ENCODE measurements around the gene C6orf47. TPM values are rescaled to one million over a fixed set of nuclear protein-coding genes. Genes with fewer than 3 reads are reported as not detected.

Gene C6orf47
- total and polyA plus RNA-seq, 2 of the 13 experiments (the other 11 are each of a cell fraction or from before 2014, with no cell fraction given), result 1.7 to 18.1 TPM

- TF ChIP-seq SP1 (IDR thresholded peaks at IDR 0.05), result no peak
- TF ChIP-seq SP1 (CRISPR knock-in tag; IDR thresholded peaks at IDR 0.05), result peak; percentile 77
- TF ChIP-seq TOPORS (CRISPR knock-in tag; IDR thresholded peaks at IDR 0.05), result peak; percentile 86; the same call in 1 of the 2 replicates
- peak; percentile 82; the same call in 1 of the 2 replicates for TF ChIP-seq ZNF598 (CRISPR knock-in tag; IDR thresholded peaks at IDR 0.05; ENCODE audit: borderline replicate concordance)
- peak; percentile 32; the same call in 1 of the 2 replicates for TF ChIP-seq ZNF710 (CRISPR knock-in tag; IDR thresholded peaks at IDR 0.05; ENCODE audit: borderline replicate concordance)
- TF ChIP-seq, protein P1, sequence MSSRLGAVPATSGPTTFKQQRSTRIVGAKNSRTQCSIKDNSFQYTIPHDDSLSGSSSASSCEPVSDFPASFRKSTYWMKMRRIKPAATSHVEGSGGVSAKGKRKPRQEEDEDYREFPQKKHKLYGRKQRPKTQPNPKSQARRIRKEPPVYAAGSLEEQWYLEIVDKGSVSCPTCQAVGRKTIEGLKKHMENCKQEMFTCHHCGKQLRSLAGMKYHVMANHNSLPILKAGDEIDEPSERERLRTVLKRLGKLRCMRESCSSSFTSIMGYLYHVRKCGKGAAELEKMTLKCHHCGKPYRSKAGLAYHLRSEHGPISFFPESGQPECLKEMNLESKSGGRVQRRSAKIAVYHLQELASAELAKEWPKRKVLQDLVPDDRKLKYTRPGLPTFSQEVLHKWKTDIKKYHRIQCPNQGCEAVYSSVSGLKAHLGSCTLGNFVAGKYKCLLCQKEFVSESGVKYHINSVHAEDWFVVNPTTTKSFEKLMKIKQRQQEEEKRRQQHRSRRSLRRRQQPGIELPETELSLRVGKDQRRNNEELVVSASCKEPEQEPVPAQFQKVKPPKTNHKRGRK (CRISPR knock-in tag; IDR thresholded peaks at IDR 0.05), result 0 out of 2 replicates have a peak, but pooled peaks have one; percentile 78
- peak; percentile 74; the same call in 1 of the 2 replicates for TF ChIP-seq ZNF234 (CRISPR knock-in tag; conservative IDR thresholded peaks at IDR 0.05)
- TF ChIP-seq ZNF432 (CRISPR knock-in tag; IDR thresholded peaks at IDR 0.05; ENCODE audit: borderline replicate concordance), result no peak
- no peak for TF ChIP-seq ZMYM4 (CRISPR knock-in tag; IDR thresholded peaks at IDR 0.05)
- 0 out of 2 replicates have a peak, but pooled peaks have one; percentile 59 for TF ChIP-seq MBNL3 (CRISPR knock-in tag; conservative IDR thresholded peaks at IDR 0.05)
- peak; percentile 62; the same call in 1 of the 2 replicates for TF ChIP-seq ZNF788 (CRISPR knock-in tag; IDR thresholded peaks at IDR 0.05; ENCODE audit: borderline replicate concordance)
- peak; percentile 65; the same call in 1 of the 2 replicates for TF ChIP-seq MYC (CRISPR knock-in tag; IDR thresholded peaks at IDR 0.05; ENCODE audit: borderline replicate concordance)
- no peak for TF ChIP-seq RORA (CRISPR knock-in tag; IDR thresholded peaks at IDR 0.05)
- 0 out of 2 replicates have a peak, but pooled peaks have one; percentile 63 for TF ChIP-seq ZNF275 (CRISPR knock-in tag; IDR thresholded peaks at IDR 0.05; ENCODE audit: borderline replicate concordance)
- 0 out of 2 replicates have a peak, but pooled peaks have one; percentile 19 for TF ChIP-seq PPARG (CRISPR knock-in tag; conservative IDR thresholded peaks at IDR 0.05)
- TF ChIP-seq RAD21 (CRISPR knock-in tag; IDR thresholded peaks at IDR 0.05), result peak; percentile 36; the same call in 1 of the 2 replicates
- no peak for TF ChIP-seq ZNF660 (CRISPR knock-in tag; IDR thresholded peaks at IDR 0.05; ENCODE audit: borderline replicate concordance, low read depth)
- TF ChIP-seq, protein P2, sequence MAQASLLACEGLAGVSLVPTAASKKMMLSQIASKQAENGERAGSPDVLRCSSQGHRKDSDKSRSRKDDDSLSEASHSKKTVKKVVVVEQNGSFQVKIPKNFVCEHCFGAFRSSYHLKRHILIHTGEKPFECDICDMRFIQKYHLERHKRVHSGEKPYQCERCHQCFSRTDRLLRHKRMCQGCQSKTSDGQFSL (CRISPR knock-in tag; IDR thresholded peaks at IDR 0.05), result peak; percentile 69; the same call in 1 of the 2 replicates
- peak; percentile 82; the same call in 1 of the 2 replicates for TF ChIP-seq ZNF607 (CRISPR knock-in tag; IDR thresholded peaks at IDR 0.05; ENCODE audit: borderline replicate concordance)
- TF ChIP-seq ARNT2 (CRISPR knock-in tag; IDR thresholded peaks at IDR 0.05; ENCODE audit: low read depth), result peak; percentile 89
- no peak for TF ChIP-seq NCOA1 (CRISPR knock-in tag; IDR thresholded peaks at IDR 0.05)
- TF ChIP-seq FOXA1 (IDR thresholded peaks at IDR 0.05), result no peak
- TF ChIP-seq FOXA1 (CRISPR knock-in tag; IDR thresholded peaks at IDR 0.05), result 0 out of 2 replicates have a peak, but pooled peaks have one; percentile 17
- peak; percentile 78 for TF ChIP-seq GFI1 (CRISPR knock-in tag; IDR thresholded peaks at IDR 0.05; ENCODE audit: borderline replicate concordance)
Measured at GRCh38 chr6:31660381-31661261, at the start of gene C6orf47 (continued).

Measured in HepG2 (cell line).